ENCODE results near the gene RPTOR. TPM values are rescaled to one million over a fixed set of nuclear protein-coding genes. Genes with fewer than 3 reads are reported as not detected.
A peak's percentile ranks its signal among the peaks of the same experiment; 100 is the strongest.

Gene RPTOR
- total RNA-seq, 2 experiments from 2014 or later, result 45.3 to 49.1 TPM

DNA sequence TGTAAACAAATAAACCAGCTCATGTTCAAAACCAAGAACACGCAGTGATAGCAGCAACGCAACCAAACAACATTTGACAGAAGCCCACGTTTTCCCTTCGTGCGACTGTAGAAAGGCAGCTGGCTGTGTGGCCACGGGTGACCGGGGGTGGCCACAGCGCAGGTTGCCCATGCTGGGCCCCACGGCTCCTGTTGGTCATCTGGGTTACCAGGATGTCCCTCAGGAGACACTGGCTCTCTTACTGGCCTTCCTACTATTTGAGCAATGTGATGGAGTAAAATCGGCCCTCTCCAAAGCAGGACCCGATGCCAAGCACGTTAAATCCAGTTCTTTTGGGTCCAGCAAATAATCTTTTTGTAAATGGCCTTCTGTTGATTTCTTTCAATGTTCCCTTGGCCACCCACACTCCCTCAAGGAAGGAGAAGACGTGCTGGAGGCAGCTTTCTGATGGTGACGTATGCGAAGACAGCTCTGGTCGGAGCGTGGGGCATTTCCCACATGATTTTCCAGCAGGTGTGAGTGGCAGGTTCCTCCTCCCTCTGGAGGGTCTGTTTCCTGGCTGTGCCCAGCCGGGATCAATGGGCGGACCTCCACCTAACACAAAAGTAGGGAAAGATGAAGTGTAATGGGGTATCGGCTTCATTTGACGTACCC lies 303.9 kb downstream of the RPTOR start:
- ChIA-PET POLR2A (interaction anchor here (1.4 to 2.4 kb wide), 2 partner anchors 8 to 10 kb away, joined by 8 to 12 read pairs; no protein-coding TSS in a partner anchor), CTCF (no interaction called here)
- intact Hi-C loops (cut with micrococcal nuclease), result no loop called here
- Mint-ChIP-seq H3K27ac (peak overlapping the region; percentile 92), H3K27me3 (no peaks in the 10 kb centered on the region), H3K4me3 (no peak overlapping the region), H3K36me3 (ENCODE audit: low read depth) (peaks cover 49% of the 10 kb centered on the region), H3K4me1 (ENCODE audit: low read depth) (peaks cover 52% of the 10 kb centered on the region), H3K9me3 (peaks cover 7% of the 10 kb centered on the region)
- ATAC-seq (no peak), DNase-seq (no peak)
- TF ChIP-seq, protein P1, sequence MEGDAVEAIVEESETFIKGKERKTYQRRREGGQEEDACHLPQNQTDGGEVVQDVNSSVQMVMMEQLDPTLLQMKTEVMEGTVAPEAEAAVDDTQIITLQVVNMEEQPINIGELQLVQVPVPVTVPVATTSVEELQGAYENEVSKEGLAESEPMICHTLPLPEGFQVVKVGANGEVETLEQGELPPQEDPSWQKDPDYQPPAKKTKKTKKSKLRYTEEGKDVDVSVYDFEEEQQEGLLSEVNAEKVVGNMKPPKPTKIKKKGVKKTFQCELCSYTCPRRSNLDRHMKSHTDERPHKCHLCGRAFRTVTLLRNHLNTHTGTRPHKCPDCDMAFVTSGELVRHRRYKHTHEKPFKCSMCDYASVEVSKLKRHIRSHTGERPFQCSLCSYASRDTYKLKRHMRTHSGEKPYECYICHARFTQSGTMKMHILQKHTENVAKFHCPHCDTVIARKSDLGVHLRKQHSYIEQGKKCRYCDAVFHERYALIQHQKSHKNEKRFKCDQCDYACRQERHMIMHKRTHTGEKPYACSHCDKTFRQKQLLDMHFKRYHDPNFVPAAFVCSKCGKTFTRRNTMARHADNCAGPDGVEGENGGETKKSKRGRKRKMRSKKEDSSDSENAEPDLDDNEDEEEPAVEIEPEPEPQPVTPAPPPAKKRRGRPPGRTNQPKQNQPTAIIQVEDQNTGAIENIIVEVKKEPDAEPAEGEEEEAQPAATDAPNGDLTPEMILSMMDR (IDR thresholded peaks at IDR 0.05), result no peak

DNA sequence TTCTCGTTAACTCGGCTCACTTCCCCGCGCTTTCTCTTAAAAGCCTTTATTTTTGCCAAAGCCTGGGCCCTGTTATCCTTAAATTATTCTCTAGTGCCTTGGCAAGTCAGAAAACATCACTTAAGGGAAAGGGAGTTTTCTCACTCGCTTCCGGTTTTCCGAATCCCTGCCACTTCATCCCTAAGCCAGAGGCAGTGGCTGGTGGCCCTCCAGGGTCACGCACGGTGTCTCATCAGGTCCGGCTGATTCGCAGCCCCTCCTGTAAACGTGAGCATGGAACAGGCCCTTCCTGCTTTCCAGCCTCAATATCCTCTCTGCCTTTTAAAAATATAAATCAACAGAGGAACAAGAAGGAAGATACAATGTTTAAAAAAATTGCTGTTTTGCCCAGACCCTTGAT lies 304.5 kb downstream of the RPTOR start:
- H3K9me3 Mint-ChIP-seq, result peaks cover 7% of the 10 kb centered on the region
- intact Hi-C loops (cut with micrococcal nuclease), result no loop called here
- no peak for DNase-seq
- peak overlapping the region; percentile 92 for H3K27ac Mint-ChIP-seq
- ChIA-PET POLR2A (no interaction called here), CTCF (no interaction called here)
- no peak for ATAC-seq
- TF ChIP-seq, protein P1 (IDR thresholded peaks at IDR 0.05), result no peak
- H3K36me3 Mint-ChIP-seq (ENCODE audit: low read depth), result peaks cover 49% of the 10 kb centered on the region
- no peaks in the 10 kb centered on the region for H3K27me3 Mint-ChIP-seq
- peaks cover 52% of the 10 kb centered on the region for H3K4me1 Mint-ChIP-seq (ENCODE audit: low read depth)
- no peak overlapping the region for H3K4me3 Mint-ChIP-seq

DNA sequence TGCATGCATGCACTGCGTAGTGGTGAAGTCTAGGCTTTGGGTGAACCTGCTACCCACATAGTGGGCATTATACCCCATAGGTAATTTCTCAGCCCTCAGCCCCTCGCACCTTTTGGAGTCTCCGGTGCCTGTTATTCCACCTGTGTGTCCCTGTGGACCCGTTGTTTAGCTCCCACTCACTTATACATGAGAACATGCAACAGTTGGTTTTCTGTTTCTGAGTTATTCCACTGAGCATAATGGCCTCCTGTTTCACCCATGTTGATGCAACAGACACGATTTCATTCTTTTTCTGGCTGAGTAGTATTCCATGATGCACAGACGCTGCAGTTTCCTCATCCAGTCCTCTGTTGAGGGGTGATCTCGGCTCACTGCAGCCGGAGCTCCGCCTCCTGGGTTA lies 305.5 kb downstream of the RPTOR start:
- TF ChIP-seq, protein P1 (IDR thresholded peaks at IDR 0.05), result no peak
- H3K36me3 Mint-ChIP-seq (ENCODE audit: low read depth), result peaks cover 49% of the 10 kb centered on the region
- peaks cover 7% of the 10 kb centered on the region for H3K9me3 Mint-ChIP-seq
- POLR2A ChIA-PET, result interaction anchor here (0.5 to 1.0 kb wide), 2 partner anchors 39 to 203 kb away, joined by 3 to 4 read pairs; no protein-coding TSS in a partner anchor
- no peak for DNase-seq
- ATAC-seq, result no peak
- CTCF ChIA-PET, result interaction anchor here (1.1 kb wide), 1 partner anchor 24 kb away, joined by 3 read pairs; no protein-coding TSS in a partner anchor
- no peak overlapping the region for H3K4me3 Mint-ChIP-seq
- intact Hi-C loops (cut with micrococcal nuclease), result no loop called here
- peak overlapping the region; percentile 92 for H3K27ac Mint-ChIP-seq
- H3K27me3 Mint-ChIP-seq, result no peaks in the 10 kb centered on the region
- H3K4me1 Mint-ChIP-seq (ENCODE audit: low read depth), result peaks cover 58% of the 10 kb centered on the region

DNA sequence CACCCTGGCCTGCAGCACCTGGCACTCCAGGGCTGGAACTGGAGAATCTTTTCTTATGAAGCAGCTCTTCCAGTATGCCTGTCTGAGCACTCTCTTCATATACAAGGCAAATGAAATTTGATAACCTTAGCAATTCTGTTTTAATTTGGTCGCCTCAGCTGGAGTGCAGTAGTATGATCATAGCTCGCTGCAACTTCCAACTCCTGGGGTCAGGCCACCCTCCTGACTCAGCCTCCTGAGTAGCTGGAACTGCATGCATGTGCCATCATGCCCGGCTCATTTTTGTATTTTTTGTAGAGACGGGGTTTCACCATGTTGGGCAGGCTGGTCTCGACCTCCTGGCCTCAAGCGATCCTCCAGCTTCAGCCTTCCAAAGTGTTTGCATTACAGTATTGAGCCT lies 306.2 kb downstream of the RPTOR start:
- Mint-ChIP-seq H3K4me3 (no peak overlapping the region), H3K36me3 (ENCODE audit: low read depth) (peaks cover 52% of the 10 kb centered on the region), H3K4me1 (ENCODE audit: low read depth) (peaks cover 60% of the 10 kb centered on the region), H3K27me3 (no peaks in the 10 kb centered on the region), H3K27ac (peak overlapping the region; percentile 5), H3K9me3 (peaks cover 7% of the 10 kb centered on the region)
- ATAC-seq, result no peak
- intact Hi-C loops (cut with micrococcal nuclease), result no loop called here
- TF ChIP-seq, protein P1 (IDR thresholded peaks at IDR 0.05), result no peak
- CTCF ChIA-PET, result interaction anchor here (1.1 to 1.2 kb wide), 2 partner anchors 25 to 59 kb away, joined by 3 read pairs; no protein-coding TSS in a partner anchor
- no peak for DNase-seq
- POLR2A ChIA-PET, result no interaction called here

DNA sequence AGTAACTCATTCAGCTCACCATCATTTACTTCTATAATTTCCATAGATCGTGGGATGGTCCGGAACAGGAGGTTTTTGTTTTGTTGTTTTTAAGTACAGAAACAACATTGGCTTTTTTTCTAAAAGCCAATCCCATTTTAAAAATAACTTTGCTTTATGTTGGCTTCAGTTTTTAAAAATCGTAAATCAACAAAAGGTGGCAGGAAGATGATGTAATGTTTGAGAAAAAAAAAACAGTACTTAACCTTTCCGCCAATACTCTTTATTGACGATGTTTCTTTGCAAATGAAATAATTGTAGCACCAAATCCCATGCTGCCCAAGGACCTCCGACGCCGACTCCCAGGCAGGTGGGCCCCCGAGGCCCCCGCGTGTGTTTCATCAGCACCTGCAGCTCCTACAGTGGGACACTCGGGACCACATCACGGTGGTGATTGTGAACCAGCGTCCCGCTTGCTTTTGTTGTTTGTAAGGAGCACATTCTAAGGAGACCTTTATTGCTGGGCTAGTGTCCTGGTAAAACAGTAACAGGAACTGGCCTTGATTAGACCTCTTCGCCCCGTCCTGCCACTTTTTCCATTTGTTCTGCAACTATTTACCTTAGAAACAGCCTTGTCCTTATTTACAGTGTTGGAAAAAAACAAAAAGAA lies 306.8 kb downstream of the RPTOR start:
- Mint-ChIP-seq H3K27ac (peak overlapping the region; percentile 67), H3K36me3 (ENCODE audit: low read depth) (peaks cover 53% of the 10 kb centered on the region), H3K9me3 (peaks cover 7% of the 10 kb centered on the region), H3K4me1 (ENCODE audit: low read depth) (peaks cover 61% of the 10 kb centered on the region), H3K4me3 (no peak overlapping the region), H3K27me3 (no peaks in the 10 kb centered on the region)
- POLR2A ChIA-PET, result no interaction called here
- CTCF ChIA-PET, result interaction anchor here (1.1 to 1.2 kb wide), 2 partner anchors 26 to 60 kb away, joined by 3 read pairs; no protein-coding TSS in a partner anchor
- DNase-seq (no peak), ATAC-seq (no peak)
- TF ChIP-seq, protein P1 (IDR thresholded peaks at IDR 0.05), result no peak
- intact Hi-C loops (cut with micrococcal nuclease), result no loop called here

All from activated CD8-positive, alpha-beta T cell treated with anti-CD3 and anti-CD28 coated beads for 36 hours (primary cell).